Activated naive CD8-positive, alpha-beta T cell treated with anti-CD3 and anti-CD28 coated beads, Interleukin-2, amount 10 ng/mL, durations not matched to agents 7 days and 5 days (primary cell): ENCODE data around the gene PMS1. TPM values are rescaled to one million over a fixed set of nuclear protein-coding genes. Genes with fewer than 3 reads are reported as not detected.
"Not testable (repeated sequence)": the region's sequence is repeated elsewhere in the genome, so short reads cannot be mapped to it uniquely, and the experiment has no call there.

Experiments used
- ATAC-seq: fragments of 150-1000 bp; cut with Tn5 transposase; one replicate; pipeline ENCODE4 v1.10.0; 2021; ENCODE audit warnings: low read depth, moderate library complexity
- POLR2A ChIA-PET: fragments of 350-600 bp; sonication (Branson Sonifier 250); formaldehyde crosslinking; loops from one replicate; lab custom pipeline; 2021; ENCODE audit warnings: antibody characterized with exemption; lab: Charles Lee
- DNase-seq: peaks from one replicate; pipeline ENCODE4 v3.0.0; 2021
- H3K27ac Mint-ChIP-seq: one replicate; pipeline ENCODE4 v1.8.0; 2022; ENCODE audit warnings: mild to moderate bottlenecking, mixed read lengths
- H3K27me3 Mint-ChIP-seq: one replicate; pipeline ENCODE4 v1.8.0; 2022; ENCODE audit warnings: mild to moderate bottlenecking, moderate library complexity, mixed read lengths
- H3K36me3 Mint-ChIP-seq: one replicate; pipeline ENCODE4 v1.8.0; 2021; ENCODE audit warnings: mild to moderate bottlenecking, mixed read lengths
- H3K4me1 Mint-ChIP-seq: one replicate; pipeline ENCODE4 v1.8.0; 2021; ENCODE audit warnings: mixed read lengths
- H3K4me3 Mint-ChIP-seq: one replicate; pipeline ENCODE4 v1.8.0; 2022; ENCODE audit warnings: mild to moderate bottlenecking, moderate library complexity, mixed read lengths
- H3K9me3 Mint-ChIP-seq: one replicate; pipeline ENCODE4 v1.8.0; 2021; ENCODE audit warnings: mixed read lengths
- total RNA-seq, 2 experiments: library from RNA; stranded (reverse); gene quantifications; one replicate each; pipeline ENCODE4 v1.2.3, GENCODE V29; 2021

The PMS1 gene
- total RNA-seq, 2 experiments from 2014 or later: 31.2 to 35.7 TPM

DNA sequence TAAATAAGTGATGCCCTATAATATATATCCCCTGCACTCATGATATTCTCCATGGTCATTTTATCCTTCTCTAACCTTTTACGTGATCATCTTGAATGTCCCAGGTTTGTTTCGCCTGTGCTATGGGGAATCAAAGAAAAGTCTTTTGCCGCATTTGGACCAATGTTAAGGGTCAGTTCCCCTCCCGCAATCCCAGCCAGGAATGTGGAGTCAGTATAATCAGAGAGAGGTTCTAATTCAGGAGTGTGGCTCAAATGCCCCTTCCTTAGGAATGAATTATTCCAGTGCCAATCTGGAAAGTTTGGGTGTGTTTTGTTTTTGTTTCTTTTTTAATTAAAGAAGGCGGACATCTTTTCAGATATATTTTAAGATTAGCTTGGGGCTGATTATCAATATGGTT lies 41.8 kb downstream of the PMS1 start:
- Mint-ChIP-seq H3K27me3 (no peaks in the 10 kb centered on the region), H3K36me3 (peaks cover 11% of the 10 kb centered on the region), H3K4me3 (no peak overlapping the region), H3K9me3 (no peaks in the 10 kb centered on the region), H3K4me1 (no peaks in the 10 kb centered on the region), H3K27ac (no peak overlapping the region)
- ATAC-seq: no peak
- POLR2A ChIA-PET: no interaction called here
- DNase-seq: no peak

GRCh38 chr2:189829102-189829833 lies 45.0 kb downstream of the PMS1 start:
- ATAC-seq (no peak), DNase-seq (no peak)
- POLR2A ChIA-PET: no interaction called here
- Mint-ChIP-seq H3K36me3 (peaks cover 14% of the 10 kb centered on the region), H3K27ac (no peak overlapping the region), H3K9me3 (no peaks in the 10 kb centered on the region), H3K4me3 (no peak overlapping the region), H3K4me1 (peaks cover under 1% of the 10 kb centered on the region), H3K27me3 (no peaks in the 10 kb centered on the region)

GRCh38 chr2:189830510-189830909 lies 46.3 kb downstream of the PMS1 start:
- Mint-ChIP-seq H3K4me1 (peaks cover 2% of the 10 kb centered on the region), H3K36me3 (peaks cover 16% of the 10 kb centered on the region), H3K4me3 (no peak overlapping the region), H3K27ac (no peak overlapping the region), H3K27me3 (no peaks in the 10 kb centered on the region), H3K9me3 (no peaks in the 10 kb centered on the region)
- ATAC-seq (no peak), DNase-seq (no peak)
- POLR2A ChIA-PET: no interaction called here

DNA sequence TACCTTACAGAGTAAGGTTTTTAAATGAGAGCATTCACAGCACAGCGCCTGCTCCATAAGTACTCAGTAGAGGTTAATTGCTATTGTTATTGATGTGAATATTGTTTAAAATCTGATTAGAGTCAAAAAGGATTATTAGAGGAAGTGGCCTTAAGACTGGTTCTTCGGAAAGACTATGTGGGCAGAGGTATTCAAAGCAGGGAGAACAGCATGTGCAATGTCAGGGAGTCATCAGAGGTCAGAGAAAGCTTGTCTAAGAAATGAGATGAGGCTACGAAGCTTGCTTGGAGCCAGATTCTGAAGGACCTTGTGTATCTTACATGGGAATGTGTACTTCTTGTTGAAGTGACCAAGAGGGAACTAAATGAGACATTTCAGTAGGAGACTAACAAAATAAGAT lies 49.8 kb downstream of the PMS1 start:
- Mint-ChIP-seq H3K4me1 (peaks cover 2% of the 10 kb centered on the region), H3K27ac (no peak overlapping the region), H3K4me3 (no peak overlapping the region), H3K27me3 (no peaks in the 10 kb centered on the region), H3K9me3 (no peaks in the 10 kb centered on the region), H3K36me3 (peaks cover 19% of the 10 kb centered on the region)
- POLR2A ChIA-PET: no interaction called here
- ATAC-seq (no peak), DNase-seq (no peak)

DNA sequence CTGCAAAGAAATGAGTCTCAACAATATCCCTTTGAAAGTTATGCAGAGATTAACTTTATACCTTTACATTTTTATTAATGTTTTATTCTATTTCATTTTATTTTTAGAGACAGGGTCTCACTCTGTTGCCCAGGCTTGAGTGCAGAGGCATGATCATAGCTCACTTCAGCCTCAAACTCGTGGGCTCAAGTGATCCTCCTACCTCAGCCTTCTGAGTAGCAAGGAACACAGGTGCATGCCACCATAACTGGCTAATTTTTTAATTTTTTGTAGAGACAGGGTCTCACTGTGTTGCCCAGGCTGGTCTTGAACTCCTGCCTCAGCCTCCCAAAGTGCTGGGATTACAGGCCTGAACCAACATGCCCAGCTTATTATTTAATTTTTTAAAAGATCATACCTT lies 50.4 kb downstream of the PMS1 start:
- H3K27me3 Mint-ChIP-seq, H3K4me3 Mint-ChIP-seq, ATAC-seq, H3K9me3 Mint-ChIP-seq, POLR2A ChIA-PET, H3K4me1 Mint-ChIP-seq, H3K27ac Mint-ChIP-seq, DNase-seq: not testable (repeated sequence)
- peaks cover 22% of the 10 kb centered on the region for H3K36me3 Mint-ChIP-seq

DNA sequence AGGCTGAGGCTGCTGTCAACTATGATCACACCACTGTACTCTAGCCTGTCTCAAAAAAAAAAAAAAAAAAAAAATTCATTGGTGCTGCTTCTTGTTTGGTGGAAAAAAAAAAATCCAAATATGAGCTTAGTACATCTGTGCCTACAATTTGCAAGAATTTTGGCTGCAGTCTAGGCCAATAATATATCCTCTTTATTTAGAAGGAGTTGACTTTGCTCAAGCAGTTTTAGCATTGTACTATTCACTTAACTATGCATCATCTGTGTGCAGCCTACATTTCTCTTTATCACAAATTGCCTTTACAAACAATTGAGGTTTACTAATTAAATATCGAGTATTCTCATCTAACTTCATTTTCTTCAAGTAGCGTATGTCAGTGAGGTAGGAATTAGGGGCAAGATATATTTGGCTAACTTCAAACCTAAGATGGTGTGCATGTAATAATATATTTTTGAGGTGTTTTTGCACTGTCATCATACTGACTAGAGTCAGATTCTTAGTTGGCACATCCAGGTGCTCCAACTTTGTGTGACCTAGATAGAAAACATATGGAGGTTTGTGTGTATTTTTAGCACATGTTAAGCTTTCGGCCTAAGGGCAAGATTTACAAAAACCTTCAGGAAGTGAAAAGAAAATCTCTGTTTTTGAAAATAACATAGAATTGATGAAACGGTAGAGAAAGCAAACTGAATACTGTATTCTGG lies 51.8 kb downstream of the PMS1 start:
- Mint-ChIP-seq H3K36me3 (peaks cover 22% of the 10 kb centered on the region), H3K27me3 (no peaks in the 10 kb centered on the region), H3K9me3 (no peaks in the 10 kb centered on the region), H3K4me3 (no peak overlapping the region), H3K4me1 (peaks cover 2% of the 10 kb centered on the region), H3K27ac (no peak overlapping the region)
- DNase-seq (no peak), ATAC-seq (no peak)
- POLR2A ChIA-PET: no interaction called here

GRCh38 chr2:189836644-189837043 lies 52.4 kb downstream of the PMS1 start:
- ATAC-seq (no peak), DNase-seq (no peak)
- Mint-ChIP-seq H3K27ac (no peak overlapping the region), H3K27me3 (no peaks in the 10 kb centered on the region), H3K9me3 (no peaks in the 10 kb centered on the region), H3K4me3 (no peak overlapping the region), H3K36me3 (peaks cover 27% of the 10 kb centered on the region), H3K4me1 (peaks cover 2% of the 10 kb centered on the region)
- POLR2A ChIA-PET: no interaction called here

DNA sequence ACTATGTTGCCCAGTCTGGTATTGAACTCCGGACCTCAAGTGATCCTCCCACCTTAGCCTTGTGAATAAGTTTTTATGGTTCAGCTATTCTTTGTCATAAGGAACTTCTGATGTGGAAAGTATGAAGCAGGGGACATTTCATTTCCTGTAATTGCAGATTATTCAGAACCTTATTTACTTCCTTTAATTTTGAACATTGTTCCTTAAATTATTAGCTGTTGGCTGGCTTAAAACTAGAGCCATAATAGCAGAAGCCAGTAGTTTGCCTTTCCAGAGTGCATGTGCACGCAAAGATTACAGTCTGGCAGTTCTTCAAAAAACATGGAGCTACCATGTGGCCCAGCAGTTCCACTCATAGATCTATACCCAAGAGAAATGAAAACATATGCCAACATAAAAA lies 53.1 kb downstream of the PMS1 start:
- Mint-ChIP-seq H3K36me3 (peaks cover 31% of the 10 kb centered on the region), H3K27me3 (no peaks in the 10 kb centered on the region), H3K27ac (no peak overlapping the region), H3K9me3 (no peaks in the 10 kb centered on the region), H3K4me3 (no peak overlapping the region), H3K4me1 (peaks cover 2% of the 10 kb centered on the region)
- POLR2A ChIA-PET: no interaction called here
- DNase-seq: no peak
- ATAC-seq: no peak

GRCh38 chr2:189841019-189841418 lies 56.8 kb downstream of the PMS1 start:
- Mint-ChIP-seq H3K4me1 (no peaks in the 10 kb centered on the region), H3K27ac (no peak overlapping the region), H3K27me3 (no peaks in the 10 kb centered on the region), H3K36me3 (peaks cover 31% of the 10 kb centered on the region), H3K4me3 (no peak overlapping the region), H3K9me3 (no peaks in the 10 kb centered on the region)
- ATAC-seq (no peak), DNase-seq (no peak)
- POLR2A ChIA-PET: interaction anchor here (0.5 kb wide), 1 partner anchor 188 kb away, joined by 3 read pairs; no protein-coding TSS in a partner anchor

GRCh38 chr2:189848276-189848675 lies 64.0 kb downstream of the PMS1 start:
- POLR2A ChIA-PET: no interaction called here
- Mint-ChIP-seq H3K27ac (no peak overlapping the region), H3K27me3 (no peaks in the 10 kb centered on the region), H3K9me3 (no peaks in the 10 kb centered on the region), H3K36me3 (peaks cover 14% of the 10 kb centered on the region), H3K4me3 (no peak overlapping the region), H3K4me1 (no peaks in the 10 kb centered on the region)
- DNase-seq: no peak
- ATAC-seq: no peak

- Mint-ChIP-seq H3K4me3 (no peak overlapping the region), H3K27me3 (no peaks in the 10 kb centered on the region), H3K4me1 (no peaks in the 10 kb centered on the region), H3K9me3 (no peaks in the 10 kb centered on the region), H3K36me3 (peaks cover 15% of the 10 kb centered on the region), H3K27ac (no peak overlapping the region)
- no peak for DNase-seq
- no peak for ATAC-seq
- POLR2A ChIA-PET: no interaction called here
Observed at GRCh38 chr2:189849550-189849949, 65.3 kb downstream of the PMS1 start.

GRCh38 chr2:189851174-189851826 lies 67.0 kb downstream of the PMS1 start:
- H3K27me3 Mint-ChIP-seq: no peaks in the 10 kb centered on the region
- no peaks in the 10 kb centered on the region for H3K4me1 Mint-ChIP-seq
- POLR2A ChIA-PET: no interaction called here
- peaks cover 18% of the 10 kb centered on the region for H3K36me3 Mint-ChIP-seq
- H3K4me3 Mint-ChIP-seq: no peak overlapping the region
- DNase-seq (no peak), ATAC-seq (no peak)
- H3K27ac Mint-ChIP-seq: no peak overlapping the region
- no peaks in the 10 kb centered on the region for H3K9me3 Mint-ChIP-seq

DNA sequence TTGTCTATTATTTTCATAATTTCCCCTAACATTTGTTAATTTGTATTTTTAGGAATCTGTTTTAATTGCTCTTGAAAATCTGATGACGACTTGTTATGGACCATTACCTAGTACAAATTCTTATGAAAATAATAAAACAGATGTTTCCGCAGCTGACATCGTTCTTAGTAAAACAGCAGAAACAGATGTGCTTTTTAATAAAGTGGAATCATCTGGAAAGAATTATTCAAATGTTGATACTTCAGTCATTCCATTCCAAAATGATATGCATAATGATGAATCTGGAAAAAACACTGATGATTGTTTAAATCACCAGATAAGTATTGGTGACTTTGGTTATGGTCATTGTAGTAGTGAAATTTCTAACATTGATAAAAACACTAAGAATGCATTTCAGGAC lies 69.9 kb downstream of the PMS1 start:
- Mint-ChIP-seq H3K4me3 (no peak overlapping the region), H3K4me1 (no peaks in the 10 kb centered on the region), H3K9me3 (no peaks in the 10 kb centered on the region), H3K27me3 (no peaks in the 10 kb centered on the region), H3K27ac (no peak overlapping the region), H3K36me3 (peaks cover 18% of the 10 kb centered on the region)
- ATAC-seq (no peak), DNase-seq (no peak)
- POLR2A ChIA-PET: no interaction called here

- DNase-seq: no peak
- no peaks in the 10 kb centered on the region for H3K9me3 Mint-ChIP-seq
- peaks cover 22% of the 10 kb centered on the region for H3K36me3 Mint-ChIP-seq
- no peak overlapping the region for H3K4me3 Mint-ChIP-seq
- no peaks in the 10 kb centered on the region for H3K27me3 Mint-ChIP-seq
- no peaks in the 10 kb centered on the region for H3K4me1 Mint-ChIP-seq
- POLR2A ChIA-PET: no interaction called here
- ATAC-seq: no peak
- H3K27ac Mint-ChIP-seq: no peak overlapping the region
Observed at GRCh38 chr2:189854940-189855339, 70.7 kb downstream of the PMS1 start.
